Omental fat pad (tissue), 4 donors: ENCODE measurements around the gene RUVBL1. TPM values are rescaled to one million over a fixed set of nuclear protein-coding genes. Genes with fewer than 3 reads are reported as not detected.

Experiments used
- ATAC-seq: fragments of 150-250 bp; one replicate; pipeline ENCODE4 v1.9.1; 2016; ENCODE audit warnings: mild to moderate bottlenecking, moderate library complexity; ENCODE audit not compliant: low FRiP score
- DNase-seq: peaks from one replicate; pipeline ENCODE4 v3.0.0-alpha.2; 2019; ENCODE audit warnings: low spot score
- CTCF ChIP-seq, 3 donors: fragments of 450-650 bp; IDR thresholded peaks; one replicate each; pipeline ENCODE4 v1.5.1; 2016 to 2017; ENCODE audit warnings: antibody characterized with exemption in 3 of 3, mild to moderate bottlenecking in 3 of 3, moderate library complexity in 2 of 3
- total RNA-seq, 4 donors: library from RNA; depleted of rRNA; stranded (reverse); fragments of >200 nt; gene quantifications; one replicate each; pipeline ENCODE4 v1.1.0, GENCODE V29; 2016

RUVBL1 gene
- total RNA-seq, 4 donors from 2014 or later = 27.1 to 36.8 (median 30.0) TPM

GRCh38 chr3:128073807-128074206 is 49.8 kb downstream of the RUVBL1 start:
- no peak for DNase-seq
- TF ChIP-seq CTCF (IDR thresholded peaks at IDR 0.05) = no peak
- ATAC-seq = no peak

- ATAC-seq (no peak), DNase-seq (no peak)
Observed at GRCh38 chr3:128073185-128073725, 50.4 kb downstream of the RUVBL1 start.

GRCh38 chr3:128072454-128073184 is 51.0 kb downstream of the RUVBL1 start:
- ATAC-seq = no peak
- no peak for TF ChIP-seq CTCF (IDR thresholded peaks at IDR 0.05)
- DNase-seq = no peak

More at GRCh38 chr3:128073185-128073725, 50.4 kb downstream of the RUVBL1 start:
- no peak for TF ChIP-seq CTCF (IDR thresholded peaks at IDR 0.05)

- no peak for DNase-seq
- no peak for ATAC-seq
- TF ChIP-seq CTCF (IDR thresholded peaks at IDR 0.05) = no peak
Observed at GRCh38 chr3:128071771-128072453, 51.7 kb downstream of the RUVBL1 start.

- TF ChIP-seq CTCF (IDR thresholded peaks at IDR 0.05) = no peak
- no peak for DNase-seq
- no peak for ATAC-seq
Observed at GRCh38 chr3:128070898-128071591, 52.6 kb downstream of the RUVBL1 start.

GRCh38 chr3:128069271-128069670 is 54.3 kb downstream of the RUVBL1 start:
- no peak for TF ChIP-seq CTCF (IDR thresholded peaks at IDR 0.05)
- ATAC-seq = no peak
- DNase-seq = no peak
